Mesothelial cell of epicardium (in vitro differentiated cells): ENCODE results near the gene SOD2. TPM values are rescaled to one million over a fixed set of nuclear protein-coding genes. Genes with fewer than 3 reads are reported as not detected.

ENCODE experiments used
- DNase-seq, 2 experiments: peaks; one replicate each; pipeline ENCODE4 v3.0.0; 2021; ENCODE audit warnings: low spot score in 2 of 2; ENCODE audit not compliant: unreplicated experiment in 2 of 2
- H3K27ac Mint-ChIP-seq: 2 replicates; pipeline ENCODE4 v1.8.0; 2021; ENCODE audit warnings: mixed read lengths
- H3K27me3 Mint-ChIP-seq: 2 replicates; pipeline ENCODE4 v1.8.0; 2021; ENCODE audit warnings: low read depth, mixed read lengths
- H3K36me3 Mint-ChIP-seq: 2 replicates; pipeline ENCODE4 v1.8.0; 2021; ENCODE audit warnings: mixed read lengths
- H3K4me1 Mint-ChIP-seq: 2 replicates; pipeline ENCODE4 v1.8.0; 2021; ENCODE audit warnings: mixed read lengths
- H3K4me3 Mint-ChIP-seq: 2 replicates; pipeline ENCODE4 v1.8.0; 2021; ENCODE audit warnings: mild to moderate bottlenecking, moderate library complexity, mixed read lengths
- H3K9me3 Mint-ChIP-seq: 2 replicates; pipeline ENCODE4 v1.8.0; 2021; ENCODE audit warnings: mixed read lengths
- total RNA-seq: library from RNA; stranded (reverse); gene quantifications from 3 replicates; pipeline ENCODE4 v1.2.1, GENCODE V29; 2021
- TF ChIP-seq, protein P1 (sequence below): fragments of 200-600 bp; sonication (generic); IDR thresholded peaks from one replicate; pipeline ENCODE4 v1.5.0; 2021; ENCODE audit warnings: antibody characterized with exemption; ENCODE audit not compliant: unreplicated experiment

The SOD2 gene
- total RNA-seq, 1 donor from 2014 or later = 67.6 TPM

DNA sequence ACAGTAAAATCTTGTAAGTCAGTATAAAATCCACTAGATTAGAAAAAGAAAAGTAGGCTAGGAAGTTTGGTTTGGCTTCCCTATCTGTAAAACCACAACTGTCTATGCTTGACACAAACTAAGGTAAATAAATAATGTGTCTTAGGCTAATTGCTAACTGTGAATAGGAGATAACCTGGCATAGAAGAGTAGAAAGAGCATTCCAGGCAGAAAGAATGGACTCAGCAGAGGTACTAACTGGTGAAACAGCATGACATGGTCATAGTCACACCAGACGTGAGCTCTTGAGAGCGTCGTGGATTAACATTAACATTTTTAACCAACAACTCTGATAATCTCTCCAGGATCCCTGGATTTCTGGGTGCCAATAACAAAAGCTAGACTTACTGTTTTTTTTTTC, 25.6 kb upstream of the SOD2 start:
- TF ChIP-seq, protein P1, sequence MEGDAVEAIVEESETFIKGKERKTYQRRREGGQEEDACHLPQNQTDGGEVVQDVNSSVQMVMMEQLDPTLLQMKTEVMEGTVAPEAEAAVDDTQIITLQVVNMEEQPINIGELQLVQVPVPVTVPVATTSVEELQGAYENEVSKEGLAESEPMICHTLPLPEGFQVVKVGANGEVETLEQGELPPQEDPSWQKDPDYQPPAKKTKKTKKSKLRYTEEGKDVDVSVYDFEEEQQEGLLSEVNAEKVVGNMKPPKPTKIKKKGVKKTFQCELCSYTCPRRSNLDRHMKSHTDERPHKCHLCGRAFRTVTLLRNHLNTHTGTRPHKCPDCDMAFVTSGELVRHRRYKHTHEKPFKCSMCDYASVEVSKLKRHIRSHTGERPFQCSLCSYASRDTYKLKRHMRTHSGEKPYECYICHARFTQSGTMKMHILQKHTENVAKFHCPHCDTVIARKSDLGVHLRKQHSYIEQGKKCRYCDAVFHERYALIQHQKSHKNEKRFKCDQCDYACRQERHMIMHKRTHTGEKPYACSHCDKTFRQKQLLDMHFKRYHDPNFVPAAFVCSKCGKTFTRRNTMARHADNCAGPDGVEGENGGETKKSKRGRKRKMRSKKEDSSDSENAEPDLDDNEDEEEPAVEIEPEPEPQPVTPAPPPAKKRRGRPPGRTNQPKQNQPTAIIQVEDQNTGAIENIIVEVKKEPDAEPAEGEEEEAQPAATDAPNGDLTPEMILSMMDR = no peak
- no peak overlapping the region for H3K27ac Mint-ChIP-seq
- no peak for DNase-seq
- H3K4me1 Mint-ChIP-seq = no peaks in the 10 kb centered on the region
- peaks cover 11% of the 10 kb centered on the region for H3K9me3 Mint-ChIP-seq
- peaks cover 17% of the 10 kb centered on the region for H3K36me3 Mint-ChIP-seq
- H3K27me3 Mint-ChIP-seq = no peaks in the 10 kb centered on the region
- H3K4me3 Mint-ChIP-seq = no peak overlapping the region

DNA sequence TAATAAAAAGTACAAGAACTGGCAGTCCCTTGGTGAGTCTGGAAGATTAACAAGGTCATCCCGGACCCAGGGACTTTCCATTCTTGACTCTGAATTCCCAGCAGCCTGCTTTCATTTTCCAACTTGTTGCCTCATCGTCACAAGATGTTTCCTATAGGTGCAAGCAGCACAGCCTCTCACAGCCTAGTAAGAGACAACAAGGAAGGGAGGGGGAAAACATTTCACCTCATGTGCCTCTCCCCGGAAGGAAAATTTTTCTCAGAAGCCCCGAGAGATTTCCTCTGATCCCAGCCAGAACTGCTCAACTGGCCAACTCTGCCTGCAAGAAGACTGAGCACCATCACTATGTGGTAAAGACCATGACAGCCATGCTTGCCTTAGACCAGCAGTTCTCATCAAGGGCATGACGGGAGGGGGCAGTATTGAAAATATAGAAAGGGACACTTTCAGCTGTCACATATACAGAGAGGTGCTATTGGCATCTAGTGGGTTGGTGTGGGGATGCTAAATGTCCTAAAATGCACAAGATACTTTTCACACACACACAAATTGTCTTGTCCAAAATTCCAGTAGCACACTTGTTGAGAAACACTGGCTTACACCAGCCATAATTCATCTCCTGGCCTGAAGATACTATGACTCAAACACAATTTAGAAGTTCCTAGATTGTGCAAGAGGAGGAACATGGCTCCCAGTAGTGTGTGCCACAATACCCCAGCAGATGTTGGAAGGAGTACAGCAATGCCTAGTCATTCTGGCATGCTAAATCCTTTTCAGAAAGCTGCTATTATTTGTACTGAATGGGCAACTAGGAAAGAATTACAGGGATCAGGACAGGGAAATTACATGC, 23.4 kb upstream of the SOD2 start:
- Mint-ChIP-seq H3K9me3 (no peaks in the 10 kb centered on the region), H3K27ac (no peak overlapping the region), H3K4me3 (no peak overlapping the region), H3K36me3 (peaks cover 3% of the 10 kb centered on the region), H3K4me1 (no peaks in the 10 kb centered on the region), H3K27me3 (no peaks in the 10 kb centered on the region)
- TF ChIP-seq, protein P1 = no peak
- DNase-seq = no peak

DNA sequence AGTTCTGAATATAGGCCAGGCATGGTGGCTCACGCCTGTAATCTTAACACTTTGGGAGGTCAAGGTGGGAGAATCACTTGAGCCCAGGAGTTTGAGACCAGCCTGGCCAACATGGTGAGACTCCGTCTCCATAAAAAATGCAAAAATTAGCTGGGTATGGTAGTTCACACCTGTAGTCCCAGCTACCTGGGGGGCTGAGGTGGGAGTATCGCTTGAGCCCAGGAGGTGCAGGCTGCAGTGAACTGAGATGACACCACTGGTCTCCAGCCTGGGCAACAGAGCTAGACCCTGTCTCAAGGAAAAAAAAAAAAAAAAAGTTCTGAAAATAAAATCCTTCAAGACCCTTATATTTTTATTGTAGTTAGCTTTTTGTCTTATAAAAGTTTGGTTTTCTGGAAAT, 22.6 kb upstream of the SOD2 start:
- H3K27ac Mint-ChIP-seq = no peak overlapping the region
- no peaks in the 10 kb centered on the region for H3K27me3 Mint-ChIP-seq
- TF ChIP-seq, protein P1 = no peak

DNA sequence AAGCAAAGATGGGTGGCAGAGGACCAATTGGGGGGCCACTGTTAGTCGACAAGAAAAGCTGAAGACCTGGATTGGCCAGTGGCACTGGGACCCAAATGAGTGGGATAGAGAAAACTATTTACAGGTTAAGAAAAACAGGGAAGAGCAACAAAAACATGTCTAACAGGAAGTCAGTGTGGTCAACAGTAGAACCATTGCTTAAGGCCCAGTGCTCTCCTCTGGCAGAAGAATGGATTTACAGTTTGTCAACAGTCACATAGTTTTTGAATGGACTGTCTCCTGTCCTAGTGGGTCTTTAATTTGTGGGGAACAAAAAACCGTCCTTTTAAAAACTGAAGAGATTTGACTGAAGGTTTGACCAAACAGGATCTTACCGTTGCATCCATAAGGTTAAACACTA, 22.1 kb upstream of the SOD2 start:
- no peak for DNase-seq
- Mint-ChIP-seq H3K4me3 (no peak overlapping the region), H3K9me3 (no peaks in the 10 kb centered on the region), H3K36me3 (peaks cover 3% of the 10 kb centered on the region), H3K4me1 (no peaks in the 10 kb centered on the region), H3K27me3 (no peaks in the 10 kb centered on the region), H3K27ac (no peak overlapping the region)
- TF ChIP-seq, protein P1 = no peak

More for the DNA sequence above, 22.6 kb upstream of the SOD2 start:
- no peaks in the 10 kb centered on the region for H3K9me3 Mint-ChIP-seq
- H3K4me1 Mint-ChIP-seq = no peaks in the 10 kb centered on the region
- DNase-seq = no peak
- no peak overlapping the region for H3K4me3 Mint-ChIP-seq
- H3K36me3 Mint-ChIP-seq = peaks cover 3% of the 10 kb centered on the region

DNA sequence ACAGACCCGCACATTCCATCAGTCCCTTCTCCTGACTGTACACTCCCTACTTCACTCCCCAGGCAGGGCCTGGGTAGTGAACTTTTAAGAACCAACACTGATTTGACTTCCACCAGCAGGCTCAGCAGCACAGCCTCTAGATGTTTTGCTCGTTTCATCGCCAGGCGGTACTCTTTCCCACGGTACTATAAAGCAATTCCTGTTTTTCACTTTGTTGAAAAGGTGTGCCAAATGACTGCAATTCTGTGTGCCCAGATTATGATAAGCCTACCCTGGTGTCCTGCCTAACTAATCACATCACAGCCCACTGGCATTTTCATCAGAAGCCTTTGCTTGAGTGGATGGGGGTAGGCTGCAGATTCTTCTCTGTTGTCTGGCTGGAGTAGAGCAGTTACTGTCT, 21.4 kb upstream of the SOD2 start:
- TF ChIP-seq, protein P1 = no peak
- peaks cover 2% of the 10 kb centered on the region for H3K9me3 Mint-ChIP-seq
- no peak overlapping the region for H3K27ac Mint-ChIP-seq
- H3K4me1 Mint-ChIP-seq = no peaks in the 10 kb centered on the region
- H3K27me3 Mint-ChIP-seq = no peaks in the 10 kb centered on the region
- DNase-seq = no peak
- no peak overlapping the region for H3K4me3 Mint-ChIP-seq
- H3K36me3 Mint-ChIP-seq = peaks cover 4% of the 10 kb centered on the region
